Endothelial cell of umbilical vein (primary cell): ENCODE results near the gene MAPK11. TPM values are rescaled to one million over a fixed set of nuclear protein-coding genes. Genes with fewer than 3 reads are reported as not detected.

Experiments
- BruUV-seq: library from RNA; stranded (reverse); fragments of 400-500 nt; replicated peaks from 2 replicates; lab custom pipeline; 2021; lab: Mats Ljungman, UMichigan
- CTCF ChIA-PET: fragments of 300-600, 350-600 bp; sonication (Branson Sonifier 250); formaldehyde crosslinking; loops from one replicate; lab custom pipeline; 2021; ENCODE audit warnings: antibody characterized with exemption, inconsistent platforms; lab: Charles Lee
- POLR2A ChIA-PET: fragments of 300-600, 350-600 bp; sonication (Branson Sonifier 250); formaldehyde crosslinking; loops from one replicate; lab custom pipeline; 2021; ENCODE audit warnings: antibody characterized with exemption, inconsistent platforms; lab: Charles Lee
- DNase-seq: peaks from one replicate; pipeline ENCODE4 v3.0.0-alpha.2; 2011; ENCODE audit warnings: low read depth, low spot score
- FAIRE-seq: peaks from 2 replicates; lab custom pipeline; 2011; peaks lifted over from hg19 to GRCh38; lab: Jason Lieb, UNC
- H2AFZ ChIP-seq: 2 replicates; pipeline ENCODE4 v1.6.0; 2012; ENCODE audit warnings: low read depth, low read length, control low read depth, inconsistent platforms
- H3K27ac ChIP-seq: 2 replicates; pipeline ENCODE4 v1.5.1; 2011; ENCODE audit warnings: low read depth, mild to moderate bottlenecking, control low read depth, low read length, moderate library complexity; ENCODE audit not compliant: insufficient read depth
- H3K27me3 ChIP-seq, 2 experiments: 2 replicates each; pipeline versions ENCODE4 v1.6.0 to v1.6.1; 2011; ENCODE audit warnings: low read length in 2 of 2, mixed read lengths in 1 of 2; ENCODE audit not compliant: control insufficient read depth in 2 of 2, insufficient read depth in 2 of 2
- H3K36me3 ChIP-seq, 2 experiments: 2 replicates in 1 of 2; 3 replicates in 1 of 2; pipeline ENCODE4 v1.5.1; 2011; ENCODE audit warnings: low read length in 2 of 2, mild to moderate bottlenecking in 1 of 2, moderate library complexity in 1 of 2; ENCODE audit not compliant: control insufficient read depth in 2 of 2, insufficient read depth in 2 of 2; ENCODE audit errors: extremely low read depth in 1 of 2
- H3K4me1 ChIP-seq: 3 replicates; pipeline ENCODE4 v1.5.1; 2011; ENCODE audit warnings: mild to moderate bottlenecking, low read length; ENCODE audit not compliant: control insufficient read depth, insufficient read depth; ENCODE audit errors: extremely low read depth
- H3K4me2 ChIP-seq: 2 replicates; pipeline ENCODE4 v1.6.1; 2011; ENCODE audit warnings: low read length, control low read depth, mixed read lengths; ENCODE audit not compliant: insufficient read depth
- H3K4me3 ChIP-seq, 3 experiments: fragments of 200-600 bp in 1 of 3; sonication (generic), shearing (Covaris generic) in 1 of 3; replicated peaks in 1 of 3; 2 replicates each; pipeline ENCODE4 v1.5.1; 2011 to 2016; ENCODE audit warnings: control low read depth in 3 of 3, low read length in 3 of 3, mild to moderate bottlenecking in 2 of 3, inconsistent platforms in 1 of 3, low read depth in 1 of 3, moderate library complexity in 1 of 3; ENCODE audit not compliant: insufficient read depth in 1 of 3
- H3K79me2 ChIP-seq: 2 replicates; pipeline ENCODE4 v1.6.0; 2012; ENCODE audit warnings: low read length, inconsistent platforms; ENCODE audit not compliant: control insufficient read depth, insufficient read depth
- H3K9ac ChIP-seq: replicated peaks from 2 replicates; pipeline ENCODE3; 2011; ENCODE audit warnings: low read length, control low read depth; ENCODE audit not compliant: insufficient read depth; ENCODE audit errors: extremely low read depth
- H3K9me1 ChIP-seq: replicated peaks from 3 replicates; pipeline ENCODE4 v1.6.0; 2011; ENCODE audit warnings: mild to moderate bottlenecking, low read length; ENCODE audit not compliant: control insufficient read depth, insufficient read depth; ENCODE audit errors: extremely low read depth
- H3K9me3 ChIP-seq: replicated peaks from 2 replicates; pipeline ENCODE4 v1.5.1; 2012; ENCODE audit warnings: low read length, inconsistent platforms; ENCODE audit not compliant: control insufficient read depth, insufficient read depth
- H4K20me1 ChIP-seq: replicated peaks from 2 replicates; pipeline ENCODE3; 2011; ENCODE audit warnings: mild to moderate bottlenecking, low read length; ENCODE audit not compliant: control insufficient read depth, insufficient read depth; ENCODE audit errors: extremely low read depth
- CTCF ChIP-seq, 2 donors: IDR thresholded peaks; 1 replicate in 1 of 2; 2 replicates in 1 of 2; pipeline ENCODE4 v1.5.1; 2011; ENCODE audit warnings: low read length in 2 of 2, mild to moderate bottlenecking in 2 of 2, moderate library complexity in 2 of 2, control low read depth in 1 of 2, inconsistent platforms in 1 of 2, low read depth in 1 of 2; ENCODE audit not compliant: insufficient read depth in 1 of 2; ENCODE audit errors: extremely low read depth in 1 of 2
- EZH2 ChIP-seq: IDR thresholded peaks from 2 replicates; pipeline ENCODE4 v1.6.1; 2012; ENCODE audit warnings: borderline replicate concordance, low read depth, mild to moderate bottlenecking, moderate library complexity, low read length, inconsistent platforms; ENCODE audit not compliant: severe bottlenecking
- FOS ChIP-seq: IDR thresholded peaks from 2 replicates; pipeline ENCODE4 v1.6.1; 2011; ENCODE audit warnings: mild to moderate bottlenecking, low read length, moderate library complexity, borderline replicate concordance; ENCODE audit not compliant: insufficient read depth
- GATA2 ChIP-seq: IDR thresholded peaks from 2 replicates; pipeline ENCODE4 v1.7.0; 2011; ENCODE audit warnings: low read depth, mild to moderate bottlenecking, moderate library complexity, mixed read lengths, low read length; ENCODE audit not compliant: insufficient read length, insufficient read depth
- JUN ChIP-seq: IDR thresholded peaks from 2 replicates; pipeline ENCODE4 v1.6.1; 2011; ENCODE audit warnings: borderline replicate concordance, low read depth; ENCODE audit not compliant: insufficient read length, insufficient read depth
- MYC ChIP-seq: IDR thresholded peaks from one replicate; pipeline ENCODE4 v1.6.1; 2011; ENCODE audit warnings: mild to moderate bottlenecking, low read depth, low read length
- POLR2A ChIP-seq: IDR thresholded peaks from 2 replicates; pipeline ENCODE4 v1.6.1; 2012; ENCODE audit warnings: low read depth, mild to moderate bottlenecking, control low read depth, low read length
- POLR2AphosphoS5 ChIP-seq: IDR thresholded peaks from 2 replicates; pipeline ENCODE4 v1.6.1; 2012; ENCODE audit warnings: low read depth, mild to moderate bottlenecking, control low read depth, low read length, moderate library complexity; ENCODE audit not compliant: insufficient read depth
- dilution Hi-C: fragments of 300-500 bp; cut with MboI; formaldehyde crosslinking; loops from one replicate; pipeline ENCODE4 v1.15.0; 2019; ENCODE audit warnings: low sequenced_read_pairs; ENCODE audit not compliant: extremely low pct_ligation_motif_present
- intact Hi-C: fragments of 100-400 bp; cut with micrococcal nuclease; formaldehyde crosslinking; loops from one replicate; pipeline ENCODE4 v1.10.0; 2022
- polyA plus RNA-seq, 4 experiments: library from polyadenylated mRNA; depleted of rRNA in 3 of 4; stranded (reverse) in 3 of 4; unstranded in 1 of 4; fragments of >200 nt; gene quantifications; 2 replicates each; pipeline versions ENCODE4 v1.2.1 to v1.2.3, GENCODE V29; 2011 to 2012; ENCODE audit warnings: missing spikeins in 1 of 4
- total RNA-seq: library from RNA; stranded (reverse); gene quantifications from 2 replicates; pipeline ENCODE4 v1.2.3, GENCODE V29; 2021
- TF ChIP-seq, protein P1 (sequence below): IDR thresholded peaks from 2 replicates; pipeline ENCODE4 v1.6.1; 2011; ENCODE audit not compliant: insufficient read depth, insufficient read length

The MAPK11 gene
- total and polyA plus RNA-seq, 2 donors (not counting 3 experiments of a cell fraction or from before 2014, with no cell fraction given) = 22.8 to 26.3 TPM

GRCh38 chr22:50270666-50271394, 650 bp upstream of the MAPK11 start:
- peak overlapping the region; percentile 31 for H3K9ac ChIP-seq
- CTCF ChIA-PET = interaction anchor here (0.5 to 3.0 kb wide), 8 partner anchors 10 to 199 kb away, joined by 3 to 26 read pairs (median 8); partner anchors contain the start of genes DENND6B, MAPK12 and TUBGCP6
- no peaks in the 10 kb centered on the region for H3K9me3 ChIP-seq
- DNase-seq = peak; percentile 61
- no peaks in the 10 kb centered on the region for H3K27me3 ChIP-seq
- H3K4me1 ChIP-seq = peaks cover 12% of the 10 kb centered on the region
- peak overlapping the region; percentile 61 for H3K4me2 ChIP-seq
- H3K4me3 ChIP-seq = peak overlapping the region; percentile 30 to 59 (median 42)
- no peak overlapping the region for H2AFZ ChIP-seq
- H3K27ac ChIP-seq = no peak overlapping the region
- H3K79me2 ChIP-seq = no peaks in the 10 kb centered on the region
- BruUV-seq = no TSS peak
- no peaks in the 10 kb centered on the region for H3K9me1 ChIP-seq
- intact Hi-C loops = loop anchor here (1.0 to 2.0 kb wide), 5 partner anchors 10 to 71 kb away; partner anchors contain the start of genes DENND6B, HDAC10, MAPK12 and PLXNB2
- peaks cover 5 to 12% of the 10 kb centered on the region in 2 experiments for H3K36me3 ChIP-seq
- POLR2A ChIA-PET = no interaction called here
- FAIRE-seq = no peak
- dilution Hi-C loops = no loop called here
- H4K20me1 ChIP-seq = no peaks in the 10 kb centered on the region
- TF ChIP-seq CTCF (IDR thresholded peaks at IDR 0.05; ENCODE audit: extremely low read depth in 1 of 2, insufficient read depth in 1 of 2, low read depth in 1 of 2, low read length in 2 of 2) (no peak), EZH2 (no peak), MYC (no peak), FOS (no peak), POLR2AphosphoS5 (no peak), GATA2 (no peak), JUN (no peak), POLR2A (no peak)
- TF ChIP-seq, protein P1, sequence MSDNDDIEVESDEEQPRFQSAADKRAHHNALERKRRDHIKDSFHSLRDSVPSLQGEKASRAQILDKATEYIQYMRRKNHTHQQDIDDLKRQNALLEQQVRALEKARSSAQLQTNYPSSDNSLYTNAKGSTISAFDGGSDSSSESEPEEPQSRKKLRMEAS = no peak
